HG03460 (cell line): Measurements from ENCODE around the gene THOC7.

Experiments used
- ATAC-seq: cut with Tn5 transposase; IDR thresholded peaks from one replicate; pipeline ENCODE4 v1.9.1; 2021; ENCODE audit not compliant: unreplicated experiment

THOC7 gene

DNA sequence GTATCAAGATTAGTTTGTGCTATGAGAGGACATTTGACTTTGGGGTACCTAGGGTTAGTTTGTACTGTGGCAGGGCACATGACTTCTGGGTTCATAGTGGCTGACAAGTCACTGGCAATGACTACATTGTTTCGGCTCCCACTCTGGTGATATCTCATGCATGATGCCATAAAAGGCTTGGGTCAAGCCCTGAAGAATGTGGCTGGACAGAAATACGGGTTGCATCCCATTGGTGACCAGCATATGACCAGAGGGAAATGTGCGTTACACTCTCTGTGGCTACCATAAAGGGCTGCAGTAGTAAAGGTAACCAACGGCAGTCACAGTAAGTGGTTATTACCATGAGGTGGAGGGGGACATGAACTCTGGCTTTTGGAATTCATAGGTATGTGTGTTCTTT is 18.4 kb downstream of the THOC7 start:
- no peak for ATAC-seq

DNA sequence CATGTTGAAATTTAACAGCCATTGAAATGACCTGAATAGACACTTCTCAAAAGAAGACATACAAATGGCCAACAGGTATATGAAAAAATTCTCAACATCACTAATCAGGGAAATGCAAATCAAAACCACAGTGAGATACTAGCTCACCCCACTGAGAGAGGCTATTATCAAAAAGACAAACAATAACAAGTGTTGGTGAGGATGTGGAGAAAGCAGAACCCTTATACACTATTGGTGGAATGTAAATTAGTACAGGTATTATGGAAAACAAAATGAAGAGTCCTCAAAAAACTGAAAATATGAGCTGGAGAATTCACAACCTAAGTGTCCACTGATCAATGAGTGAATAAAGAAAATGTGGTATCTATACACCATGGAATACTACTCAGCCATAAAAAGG is 21.5 kb downstream of the THOC7 start:
- ATAC-seq: no peak

DNA sequence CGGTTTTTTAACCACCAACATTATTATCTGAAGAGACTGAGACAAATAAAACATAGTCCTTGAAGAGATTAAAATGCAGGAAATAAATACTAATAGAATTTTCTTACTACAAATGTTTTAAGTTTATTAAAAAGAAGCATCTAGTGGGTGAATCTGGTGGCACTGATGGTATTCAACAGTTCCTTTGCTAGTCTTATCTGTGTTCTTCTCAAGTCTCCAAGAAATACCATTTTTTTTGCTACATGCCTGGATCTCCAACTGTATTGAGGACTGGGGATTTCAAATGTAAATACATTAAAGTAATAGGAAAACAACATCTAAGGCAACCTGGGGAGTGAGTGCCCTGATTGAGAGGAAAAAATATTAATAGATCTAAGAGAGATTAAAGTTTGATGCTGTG is 21.9 kb downstream of the THOC7 start:
- no peak for ATAC-seq

DNA sequence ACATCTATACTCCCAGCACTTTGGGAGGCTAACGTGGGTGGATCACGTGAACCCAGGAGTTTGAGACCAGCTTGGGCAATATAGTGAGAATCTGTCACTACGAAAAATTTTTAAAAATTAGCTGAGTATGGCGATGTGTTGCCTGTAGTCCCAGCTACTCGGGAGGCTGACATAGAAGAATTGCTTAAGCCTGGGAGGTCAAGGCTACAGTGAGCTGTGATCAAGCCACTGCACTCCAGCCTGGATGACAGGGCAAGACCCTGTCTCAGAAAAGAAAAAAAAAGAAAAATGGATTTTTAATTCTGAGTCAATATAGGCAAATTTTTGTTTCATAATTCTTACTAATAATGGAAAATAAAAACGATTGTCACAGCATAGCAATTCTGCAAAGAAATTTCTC is 31.2 kb downstream of the THOC7 start:
- no peak for ATAC-seq

DNA sequence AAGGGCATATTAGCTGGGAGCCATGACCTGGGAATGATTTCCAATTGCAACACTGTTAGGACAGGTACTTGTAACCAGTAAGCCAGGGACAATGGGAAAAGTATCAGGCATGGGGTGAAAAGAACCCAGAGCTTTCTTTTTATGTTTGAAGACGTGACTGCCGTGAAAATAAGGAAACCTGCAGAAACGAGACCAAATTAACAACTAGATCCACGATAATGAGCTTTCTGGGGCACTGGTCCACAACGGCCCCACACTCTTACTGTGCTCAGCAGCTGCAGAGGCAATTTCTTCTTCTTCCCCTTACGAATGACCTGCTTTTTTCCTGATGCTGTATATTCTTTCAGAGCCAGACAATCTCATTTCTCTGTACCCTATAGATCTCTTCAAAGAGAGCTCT is 33.1 kb downstream of the THOC7 start:
- ATAC-seq: no peak

DNA sequence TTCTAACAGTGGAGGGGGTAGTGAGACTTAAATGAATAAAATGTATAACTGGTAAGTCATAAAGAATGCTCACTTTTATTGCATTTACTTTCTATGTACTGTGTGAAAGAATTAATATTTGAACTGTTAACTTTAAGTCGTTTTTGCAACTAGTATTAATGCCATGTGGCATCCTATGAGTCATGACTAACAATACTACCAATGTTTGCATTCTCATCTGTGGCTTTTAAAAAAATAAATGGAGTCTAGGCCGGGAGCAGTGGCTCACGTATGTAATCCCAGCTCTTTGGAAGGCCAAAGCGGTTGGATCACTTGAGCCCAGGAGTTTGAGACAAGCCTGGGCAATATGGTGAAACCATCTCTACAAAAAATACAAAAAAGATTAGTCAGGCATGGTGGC is 39.3 kb downstream of the THOC7 start:
- no peak for ATAC-seq

DNA sequence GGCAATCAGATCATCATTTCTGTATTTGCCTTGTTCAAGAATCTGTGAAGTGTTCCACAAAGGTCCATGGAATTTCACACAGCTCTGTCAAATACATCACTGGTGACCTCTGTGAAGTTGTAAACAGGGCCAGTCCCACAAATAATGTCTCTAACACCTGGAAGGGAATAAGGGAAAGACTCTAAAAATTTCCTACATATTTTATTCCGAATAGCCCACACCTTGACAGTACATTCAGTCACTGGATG is 44.5 kb downstream of the THOC7 start, which contains the start of gene C3orf49:
Gene C3orf49 (plus strand): TSS at position 149 of the 248 bp plus-strand sequence. CDS start 173 bp downstream, outside the sequence.
- no peak for ATAC-seq

DNA sequence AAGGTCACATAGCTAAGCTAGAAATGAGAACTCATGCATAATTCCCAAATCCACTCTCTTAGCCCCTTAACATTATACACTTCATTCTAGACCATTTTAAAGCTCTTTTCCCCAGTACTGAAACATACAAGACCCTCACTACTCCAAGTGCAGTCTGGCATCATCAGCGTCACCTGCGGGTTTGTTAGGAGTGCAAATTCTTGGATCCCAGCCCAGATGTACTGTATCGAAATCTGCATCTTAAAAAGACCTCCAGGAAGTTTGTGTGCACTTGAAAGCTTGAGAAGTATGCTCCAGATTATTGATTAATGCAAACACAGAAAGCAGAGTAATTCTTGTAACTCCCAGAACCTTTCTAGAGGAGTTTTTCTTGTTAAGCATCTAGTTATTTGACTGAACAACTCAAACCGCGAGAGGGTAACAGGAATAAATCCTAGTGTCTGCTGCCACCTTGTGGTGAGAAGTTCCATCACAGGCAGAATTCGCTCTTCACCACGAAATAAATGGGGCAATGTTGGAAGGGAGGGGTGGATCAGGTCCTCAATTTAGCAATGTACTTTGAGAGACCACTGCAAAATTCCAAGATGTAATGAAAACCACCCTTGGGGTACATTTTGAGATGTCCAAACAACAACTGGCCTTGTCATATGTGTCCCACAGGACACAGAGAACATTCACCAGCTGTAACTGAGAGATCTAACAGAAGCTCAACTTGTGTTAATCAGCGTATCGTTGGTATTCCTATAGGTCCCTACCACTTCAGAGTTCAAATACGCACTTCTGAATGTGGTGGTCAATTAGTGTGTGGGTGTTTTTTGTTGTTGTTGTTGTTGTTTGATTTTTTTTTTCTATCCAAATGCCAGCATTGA is 45.1 kb downstream of the THOC7 start:
- no peak for ATAC-seq

DNA sequence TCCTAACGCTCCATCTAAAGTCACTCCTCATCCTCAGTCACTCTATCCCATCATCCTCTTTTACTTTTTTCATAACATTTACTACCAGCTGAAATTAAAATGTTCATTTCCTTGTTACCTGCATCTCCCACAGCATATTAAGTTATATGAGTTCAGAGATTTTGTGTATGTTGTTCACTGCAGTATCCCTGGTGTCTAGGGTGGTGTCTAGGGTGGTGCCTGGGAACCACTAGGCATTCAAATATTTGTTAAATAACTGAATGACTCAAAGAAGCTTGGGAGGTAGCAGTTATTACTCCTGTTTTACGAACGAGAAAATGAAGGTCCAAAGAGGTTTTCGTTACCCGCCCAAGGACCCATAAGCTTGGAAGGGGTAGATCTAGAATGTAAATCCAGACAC is 46.4 kb downstream of the THOC7 start:
- no peak for ATAC-seq

DNA sequence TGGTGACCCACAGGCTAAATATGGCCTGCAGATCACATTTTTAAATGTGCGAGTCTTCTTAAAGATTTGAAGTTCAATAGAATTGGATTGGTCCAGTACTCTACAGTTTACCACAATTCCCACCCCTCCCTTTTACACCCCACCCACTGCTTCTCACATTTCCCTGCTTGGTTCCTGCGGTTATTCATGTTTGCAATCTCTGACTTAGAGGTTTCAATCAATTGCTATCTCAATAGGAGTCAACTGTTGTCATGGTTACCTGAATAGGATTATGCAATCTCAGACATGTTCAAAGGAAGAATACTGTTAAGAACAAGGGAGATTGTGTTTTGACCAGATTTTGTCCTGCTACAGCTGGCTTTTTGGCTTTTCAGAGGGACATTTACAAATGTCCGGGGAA is 49.4 kb downstream of the THOC7 start:
- ATAC-seq: no peak

DNA sequence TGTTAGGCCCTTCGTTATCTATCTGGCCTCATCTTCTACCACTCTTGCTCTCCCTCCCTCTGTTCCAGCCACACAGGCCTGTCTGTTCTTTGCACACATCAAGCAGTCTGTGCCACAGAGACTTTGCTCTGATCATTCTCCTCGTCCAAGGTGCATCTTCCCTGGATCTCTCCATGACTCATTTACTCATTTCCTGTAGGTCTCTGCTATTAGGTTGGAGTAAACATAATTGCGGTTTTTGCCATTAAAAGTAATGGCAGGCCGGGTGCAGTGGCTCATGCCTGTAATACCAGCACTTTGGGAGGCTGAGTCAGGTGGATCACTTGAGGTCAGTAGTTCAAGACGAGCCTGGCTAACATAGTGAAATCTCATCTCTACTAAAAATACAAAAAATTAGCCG is 54.0 kb downstream of the THOC7 start:
- no peak for ATAC-seq

DNA sequence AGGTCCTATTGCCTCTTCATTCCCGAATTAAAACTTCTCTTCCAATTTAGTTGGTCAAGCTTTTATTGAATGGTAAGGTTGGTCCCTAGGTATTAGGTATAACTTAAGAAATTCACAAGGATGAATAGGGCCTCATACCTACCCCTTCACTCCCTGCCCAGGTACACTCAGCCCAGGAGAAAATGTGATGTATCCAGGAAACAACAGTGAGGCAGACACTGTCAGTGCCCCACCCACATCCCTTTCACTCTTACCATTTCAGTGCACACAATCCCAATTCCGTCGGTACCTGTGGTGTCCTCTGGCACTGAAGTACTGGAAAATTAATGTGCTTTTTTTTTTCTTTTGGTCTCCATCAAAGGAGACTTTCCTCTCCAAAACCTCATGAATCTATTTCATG is 55.0 kb downstream of the THOC7 start:
- no peak for ATAC-seq

DNA sequence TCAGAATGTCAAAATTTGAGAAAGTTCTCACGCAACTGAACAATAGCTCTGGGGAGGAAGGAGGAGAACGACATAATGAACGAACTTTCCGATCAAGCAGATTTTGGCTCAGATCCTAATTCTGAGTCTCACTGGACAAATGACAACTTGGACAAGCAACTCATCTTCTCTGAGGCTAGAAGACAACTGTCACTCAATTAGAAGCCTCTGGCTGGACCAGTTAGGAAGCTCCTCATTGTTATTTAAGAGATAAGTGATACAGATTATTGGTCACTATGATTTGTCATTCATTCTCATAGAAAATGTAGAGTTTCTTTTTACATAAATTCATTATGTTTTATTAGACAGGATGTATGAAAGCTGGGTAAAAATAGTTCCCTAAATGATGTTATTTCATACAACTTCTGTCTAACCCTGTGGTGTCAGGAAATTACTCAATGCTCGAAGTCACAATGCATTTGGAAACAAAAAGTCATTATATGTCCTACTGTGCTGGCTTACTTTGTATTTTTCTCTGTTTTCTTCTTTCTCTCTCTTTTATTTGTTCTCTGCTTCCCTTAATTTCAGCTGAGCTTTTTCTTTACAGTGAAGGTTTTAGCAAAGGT is 55.5 kb downstream of the THOC7 start:
- ATAC-seq: no peak

DNA sequence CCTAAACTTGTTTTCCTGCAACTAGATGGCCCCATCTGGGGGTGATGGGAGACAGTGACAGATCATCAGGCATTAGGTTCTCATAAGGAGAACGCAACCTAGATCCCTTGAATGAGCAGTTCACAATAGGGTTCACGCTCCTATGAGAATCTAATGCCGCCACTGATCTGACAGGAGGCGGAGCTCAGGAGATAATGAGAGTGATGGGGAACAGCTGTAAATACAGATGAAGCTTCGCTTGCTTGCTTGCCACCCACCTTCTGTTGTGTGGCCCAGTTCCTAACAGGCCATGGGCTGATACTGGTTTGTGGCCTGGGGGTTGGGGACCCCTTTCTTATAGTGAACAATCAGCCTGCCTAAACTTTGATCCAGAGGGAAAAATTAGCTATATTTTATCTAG is 59.7 kb downstream of the THOC7 start:
- no peak for ATAC-seq

DNA sequence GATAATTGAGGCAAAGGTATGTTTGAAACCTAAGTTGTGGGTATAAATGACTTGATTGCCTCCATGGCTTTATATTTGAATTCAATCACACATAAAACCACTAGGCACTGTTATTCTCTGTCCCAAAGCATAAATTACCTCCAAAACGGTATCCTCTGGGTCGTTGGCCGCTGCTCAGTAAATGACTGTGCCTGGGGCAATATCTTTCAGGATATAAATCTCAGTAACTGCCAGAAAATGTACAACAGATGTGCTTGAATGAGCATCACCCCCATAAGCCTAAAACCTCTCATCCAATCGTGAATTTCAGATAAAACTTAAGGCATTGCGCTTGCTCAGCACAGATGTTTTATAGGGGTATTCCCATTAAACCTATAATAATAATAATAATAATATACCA is 63.5 kb downstream of the THOC7 start:
- no peak for ATAC-seq

DNA sequence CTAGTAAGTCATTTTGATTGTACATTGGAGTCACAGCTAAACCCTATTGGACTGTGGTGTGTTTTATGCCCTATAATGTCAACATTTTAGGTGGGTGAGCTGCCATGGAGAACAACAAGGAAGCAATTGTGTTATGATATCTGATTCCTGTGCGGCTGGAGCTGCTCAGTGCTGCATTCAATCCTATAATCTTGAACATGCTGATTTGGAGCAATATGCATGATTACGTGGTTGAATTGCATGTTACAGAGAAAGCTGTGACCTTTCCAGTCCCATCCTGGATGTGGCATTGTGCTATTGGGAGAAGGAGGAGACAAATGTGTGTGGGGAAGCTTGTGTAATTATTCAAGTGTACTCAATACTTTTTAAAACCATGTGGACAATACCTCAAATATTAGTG is 64.7 kb downstream of the THOC7 start:
- no peak for ATAC-seq

DNA sequence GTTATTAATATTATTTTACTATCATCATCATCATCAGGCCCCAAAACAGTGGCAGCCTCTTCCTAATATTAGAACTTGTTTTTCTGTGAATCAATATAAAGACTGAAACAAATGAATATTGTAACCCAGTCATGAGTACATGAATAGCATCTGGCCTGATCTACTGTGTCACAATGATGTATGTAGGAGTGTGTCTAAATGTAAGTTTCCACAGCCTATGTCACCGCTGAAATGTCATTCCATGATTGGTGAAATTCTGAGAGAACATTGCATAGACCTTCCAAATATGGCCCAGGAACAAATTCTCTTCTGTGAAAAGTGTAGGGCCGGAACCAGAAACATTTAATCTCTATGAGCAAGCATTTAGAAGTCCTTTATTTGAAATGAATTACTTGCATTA is 65.1 kb downstream of the THOC7 start:
- ATAC-seq: no peak

DNA sequence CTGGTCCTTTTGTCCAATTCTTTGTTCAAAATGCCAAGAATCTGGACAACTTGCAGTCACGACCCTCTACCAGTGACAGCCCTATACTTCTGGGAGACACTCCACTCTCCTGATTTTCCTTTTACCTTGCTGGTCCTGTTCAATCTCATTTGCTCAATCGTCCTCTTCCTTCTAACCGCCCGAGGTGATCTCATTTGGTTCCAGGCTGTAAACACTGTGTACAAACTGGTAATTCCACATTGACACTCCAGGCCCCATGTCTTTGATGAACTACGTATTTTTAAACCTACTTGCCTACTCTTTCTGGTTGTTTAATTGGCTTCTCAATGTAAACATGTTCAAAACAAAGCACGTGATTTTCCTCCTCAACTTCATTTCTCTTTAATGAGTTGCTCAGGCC is 68.2 kb downstream of the THOC7 start:
- no peak for ATAC-seq

DNA sequence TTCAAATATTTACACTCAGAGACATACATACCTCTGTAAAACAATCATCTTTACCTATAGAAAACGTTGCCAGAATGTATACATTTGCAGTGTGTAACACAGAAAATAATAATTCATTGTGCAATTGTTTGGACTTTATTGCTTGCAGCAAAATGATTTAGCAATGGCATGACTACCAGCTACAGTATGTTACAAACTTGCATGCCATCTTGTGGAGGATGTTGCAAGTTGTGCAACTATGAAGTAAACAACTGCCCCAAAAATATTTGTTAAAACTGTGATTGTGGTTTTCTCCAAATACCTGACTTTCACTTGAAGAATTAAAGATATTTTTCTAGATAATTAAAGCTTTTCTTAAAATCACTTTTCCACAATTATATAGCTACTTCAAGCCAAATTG is 71.6 kb downstream of the THOC7 start:
- no peak for ATAC-seq
